PFSK-1 (cell line): ENCODE measurements around the gene ING1. TPM values are rescaled to one million over a fixed set of nuclear protein-coding genes. Genes with fewer than 3 reads are reported as not detected.

Experiments
- FOXP2 ChIP-seq: optimal IDR thresholded peaks from 2 replicates; pipeline ENCODE3; 2011; ENCODE audit warnings: borderline replicate concordance, control low read depth, inconsistent platforms; ENCODE audit not compliant: insufficient read depth; ENCODE audit errors: extremely low read length, extremely low read depth
- POLR2AphosphoS5 ChIP-seq: IDR thresholded peaks from 2 replicates; pipeline ENCODE4 v1.6.1; 2012; ENCODE audit warnings: low read depth, mild to moderate bottlenecking, control low read depth, low read length, moderate library complexity
- SIN3A ChIP-seq: IDR thresholded peaks from 2 replicates; pipeline ENCODE4 v1.6.1; 2012; ENCODE audit warnings: mild to moderate bottlenecking, low read length, moderate library complexity, borderline replicate concordance; ENCODE audit not compliant: insufficient read depth
- TAF1 ChIP-seq: IDR thresholded peaks from 2 replicates; pipeline ENCODE4 v1.6.1; 2012; ENCODE audit warnings: low read length, control low read depth, borderline replicate concordance; ENCODE audit not compliant: insufficient read depth
- polyA plus RNA-seq: library from polyadenylated mRNA; unstranded; fragments of >200 nt; gene quantifications from one replicate; pipeline ENCODE4 v1.2.1, GENCODE V29; 2012; ENCODE audit warnings: low read depth, missing spikeins; ENCODE audit not compliant: insufficient read length
- TF ChIP-seq, protein P1 (sequence below), 2 experiments: IDR thresholded peaks; 2 replicates each; pipeline versions ENCODE4 v1.6.1 to v1.8.0; 2011 to 2012; ENCODE audit warnings: low read depth in 2 of 2, low read length in 2 of 2, control low read depth in 1 of 2, inconsistent platforms in 1 of 2, mild to moderate bottlenecking in 1 of 2, moderate library complexity in 1 of 2; ENCODE audit not compliant: insufficient read depth in 1 of 2

The ING1 gene, protein sequence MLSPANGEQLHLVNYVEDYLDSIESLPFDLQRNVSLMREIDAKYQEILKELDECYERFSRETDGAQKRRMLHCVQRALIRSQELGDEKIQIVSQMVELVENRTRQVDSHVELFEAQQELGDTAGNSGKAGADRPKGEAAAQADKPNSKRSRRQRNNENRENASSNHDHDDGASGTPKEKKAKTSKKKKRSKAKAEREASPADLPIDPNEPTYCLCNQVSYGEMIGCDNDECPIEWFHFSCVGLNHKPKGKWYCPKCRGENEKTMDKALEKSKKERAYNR
- 20.9 TPM for polyA plus RNA-seq

DNA sequence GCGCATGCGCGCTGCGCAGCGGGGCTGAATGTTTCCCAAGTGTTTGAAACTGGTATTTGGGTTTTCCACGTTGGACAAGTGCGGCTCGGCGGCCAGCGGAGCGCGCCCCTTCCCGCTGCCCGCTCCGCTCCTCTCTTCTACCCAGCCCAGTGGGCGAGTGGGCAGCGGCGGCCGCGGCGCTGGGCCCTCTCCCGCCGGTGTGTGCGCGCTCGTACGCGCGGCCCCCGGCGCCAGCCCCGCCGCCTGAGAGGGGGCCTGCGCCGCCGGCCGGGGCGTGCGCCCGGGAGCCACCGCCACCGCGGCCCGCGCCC lies at the start of gene ING1:
Gene ING1, plus strand, starts transcription at position 59 of the 311 bp plus-strand sequence. CDS start 450 bp downstream, outside the sequence.
- TF ChIP-seq TAF1 (no peak), SIN3A (no peak), POLR2AphosphoS5 (no peak), FOXP2 (no peak)
- TF ChIP-seq, protein P1, sequence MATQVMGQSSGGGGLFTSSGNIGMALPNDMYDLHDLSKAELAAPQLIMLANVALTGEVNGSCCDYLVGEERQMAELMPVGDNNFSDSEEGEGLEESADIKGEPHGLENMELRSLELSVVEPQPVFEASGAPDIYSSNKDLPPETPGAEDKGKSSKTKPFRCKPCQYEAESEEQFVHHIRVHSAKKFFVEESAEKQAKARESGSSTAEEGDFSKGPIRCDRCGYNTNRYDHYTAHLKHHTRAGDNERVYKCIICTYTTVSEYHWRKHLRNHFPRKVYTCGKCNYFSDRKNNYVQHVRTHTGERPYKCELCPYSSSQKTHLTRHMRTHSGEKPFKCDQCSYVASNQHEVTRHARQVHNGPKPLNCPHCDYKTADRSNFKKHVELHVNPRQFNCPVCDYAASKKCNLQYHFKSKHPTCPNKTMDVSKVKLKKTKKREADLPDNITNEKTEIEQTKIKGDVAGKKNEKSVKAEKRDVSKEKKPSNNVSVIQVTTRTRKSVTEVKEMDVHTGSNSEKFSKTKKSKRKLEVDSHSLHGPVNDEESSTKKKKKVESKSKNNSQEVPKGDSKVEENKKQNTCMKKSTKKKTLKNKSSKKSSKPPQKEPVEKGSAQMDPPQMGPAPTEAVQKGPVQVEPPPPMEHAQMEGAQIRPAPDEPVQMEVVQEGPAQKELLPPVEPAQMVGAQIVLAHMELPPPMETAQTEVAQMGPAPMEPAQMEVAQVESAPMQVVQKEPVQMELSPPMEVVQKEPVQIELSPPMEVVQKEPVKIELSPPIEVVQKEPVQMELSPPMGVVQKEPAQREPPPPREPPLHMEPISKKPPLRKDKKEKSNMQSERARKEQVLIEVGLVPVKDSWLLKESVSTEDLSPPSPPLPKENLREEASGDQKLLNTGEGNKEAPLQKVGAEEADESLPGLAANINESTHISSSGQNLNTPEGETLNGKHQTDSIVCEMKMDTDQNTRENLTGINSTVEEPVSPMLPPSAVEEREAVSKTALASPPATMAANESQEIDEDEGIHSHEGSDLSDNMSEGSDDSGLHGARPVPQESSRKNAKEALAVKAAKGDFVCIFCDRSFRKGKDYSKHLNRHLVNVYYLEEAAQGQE (IDR thresholded peaks at IDR 0.05; ENCODE audit: insufficient read depth in 1 of 2, low read depth in 2 of 2, low read length in 2 of 2) = no peak

DNA sequence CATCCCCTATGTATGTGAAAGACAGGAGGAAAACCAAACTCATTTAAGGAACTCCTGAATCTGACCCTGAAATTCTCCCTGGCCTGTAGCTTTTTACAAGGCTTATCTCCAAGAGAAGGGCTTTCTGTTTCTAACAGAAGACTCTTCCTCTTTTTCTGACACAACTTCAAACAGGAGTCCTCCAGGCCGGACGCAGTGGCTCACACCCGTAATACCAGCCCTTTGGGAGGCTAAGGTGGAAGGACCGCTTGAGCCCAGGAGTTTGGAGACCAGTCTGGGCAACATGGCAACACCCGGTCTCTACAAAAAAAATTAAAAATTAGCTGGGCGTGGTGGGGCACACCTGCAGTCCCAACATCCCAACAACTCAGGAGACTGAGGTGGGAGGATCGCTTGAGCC lies 49.5 kb upstream of the ING1 start:
- no peak for TF ChIP-seq TAF1
- TF ChIP-seq, protein P1 (IDR thresholded peaks at IDR 0.05; ENCODE audit: insufficient read depth in 1 of 2, low read depth in 2 of 2, low read length in 2 of 2) = no peak
- no peak for TF ChIP-seq FOXP2
- TF ChIP-seq SIN3A = no peak
- TF ChIP-seq POLR2AphosphoS5 = no peak

DNA sequence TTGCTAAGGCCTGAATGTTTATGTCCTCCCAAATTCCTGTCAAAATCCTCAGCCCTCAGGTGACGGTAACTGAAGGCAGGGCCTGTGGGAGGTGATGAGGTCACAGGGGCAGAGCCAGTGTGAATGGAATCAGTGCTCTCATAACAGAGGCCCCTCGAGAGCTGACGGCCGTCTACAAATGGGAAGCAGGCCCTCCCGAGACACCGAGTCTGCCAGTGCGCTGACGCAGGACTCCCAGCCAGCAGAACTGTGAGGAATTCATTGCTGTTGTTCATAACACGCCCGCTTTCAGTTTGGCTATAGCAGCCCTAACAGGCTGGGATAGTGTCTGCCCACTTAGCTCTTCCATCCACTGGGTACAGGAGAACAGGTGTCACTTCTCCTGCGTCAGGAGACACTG lies 48.8 kb upstream of the ING1 start:
- no peak for TF ChIP-seq FOXP2
- no peak for TF ChIP-seq SIN3A
- no peak for TF ChIP-seq POLR2AphosphoS5
- TF ChIP-seq TAF1 = no peak
- TF ChIP-seq, protein P1 (IDR thresholded peaks at IDR 0.05; ENCODE audit: insufficient read depth in 1 of 2, low read depth in 2 of 2, low read length in 2 of 2) = no peak

DNA sequence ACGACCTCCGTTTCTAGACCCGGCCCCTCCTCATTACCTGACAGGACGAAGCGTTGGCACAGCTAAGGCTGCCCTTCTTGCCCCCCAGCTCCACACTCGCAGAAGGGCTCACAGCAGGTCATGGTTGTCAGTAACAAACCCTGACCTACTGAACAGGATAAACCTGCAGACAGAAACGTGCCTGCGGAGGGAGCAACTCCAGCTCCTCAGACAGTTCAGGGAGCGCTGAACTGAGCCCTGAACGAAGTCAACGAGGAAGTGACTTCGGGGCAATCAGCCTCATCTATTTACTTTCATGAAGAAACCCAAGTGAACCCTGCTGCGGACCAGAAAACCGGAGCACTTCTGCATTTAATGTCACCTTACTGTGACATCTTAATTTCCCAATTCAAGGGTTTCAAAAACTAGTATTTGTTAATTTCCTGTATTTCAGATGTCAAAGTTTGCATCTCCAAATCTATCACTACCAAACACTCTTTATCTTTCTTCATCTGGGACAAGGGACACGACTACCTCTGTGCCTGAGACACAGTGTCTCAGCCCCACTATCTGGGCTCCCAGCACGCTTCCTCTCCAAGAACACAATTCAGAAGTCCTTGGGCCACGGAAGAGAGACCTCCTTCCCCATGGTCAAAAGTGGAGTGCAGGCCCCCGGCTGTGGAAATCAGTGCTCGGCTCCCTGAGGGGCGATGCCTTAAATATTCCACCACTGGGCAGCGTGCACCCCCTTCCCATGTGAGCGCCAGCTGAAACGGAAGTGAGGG lies 47.8 kb upstream of the ING1 start:
- no peak for TF ChIP-seq SIN3A

DNA sequence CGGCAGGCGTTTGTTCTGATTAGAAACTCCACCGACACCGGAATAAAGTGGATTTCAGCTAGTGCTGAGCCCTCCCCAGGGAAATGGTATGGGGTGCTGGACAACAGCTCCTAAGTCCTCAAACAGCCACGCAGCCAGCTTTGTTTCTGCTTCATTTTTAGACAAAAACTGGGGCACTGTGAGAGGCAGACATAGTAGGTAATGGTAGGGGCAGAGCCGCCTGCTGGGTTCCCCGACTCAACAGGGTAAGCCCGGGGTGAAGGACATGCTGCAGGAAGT lies 47.3 kb upstream of the ING1 start:
- no peak for TF ChIP-seq POLR2AphosphoS5
- TF ChIP-seq, protein P1 (IDR thresholded peaks at IDR 0.05; ENCODE audit: insufficient read depth in 1 of 2, low read depth in 2 of 2, low read length in 2 of 2) = no peak
- TF ChIP-seq SIN3A = no peak
- TF ChIP-seq FOXP2 = no peak
- no peak for TF ChIP-seq TAF1
